Measurements from ENCODE around the gene TLK1. TPM values are rescaled to one million over a fixed set of nuclear protein-coding genes. Genes with fewer than 3 reads are reported as not detected.

Gene TLK1
- polyA plus RNA-seq, 1 of the 3 experiments (the other 2 are of a cell fraction), result 4.8 TPM

GRCh38 chr2:171013851-171014250, 146.8 kb downstream of the TLK1 start:
- Histone ChIP-seq H3F3A (replicated peaks; ENCODE audit: insufficient read depth) (no peaks in the 10 kb centered on the region), H2AFZ (ENCODE audit: low read depth) (no peak overlapping the region), H3K9me2 (no peaks in the 10 kb centered on the region), H3K27me3 (ENCODE audit: insufficient read depth) (no peaks in the 10 kb centered on the region), H3K4me3 (ENCODE audit: low read depth in 2 of 2, low read length in 1 of 2) (no peak overlapping the region), H3K36me3 (replicated peaks in 1 of 2; ENCODE audit: control insufficient read depth in 1 of 2, insufficient read depth in 2 of 2, low read length in 1 of 2) (peaks cover 25 to 37% of the 10 kb centered on the region in 2 experiments), H3K9ac (no peak overlapping the region), H4K20me1 (ENCODE audit: insufficient read depth) (no peaks in the 10 kb centered on the region), H3K79me2 (ENCODE audit: insufficient read depth) (no peaks in the 10 kb centered on the region), H3K27ac (ENCODE audit: low read depth in 2 of 2, low read length in 1 of 2) (no peak overlapping the region), H3K4me1 (ENCODE audit: control insufficient read depth in 1 of 2, insufficient read depth in 2 of 2, low read depth in 1 of 2, low read length in 1 of 2) (no peaks in the 10 kb centered on the region; a peak in 1 of 4 replicates), H3K9me3 (no peaks in the 10 kb centered on the region), H3K4me2 (no peak overlapping the region)
- 49% methylated on average over 1 of the region's 1 CpG for WGBS (ENCODE audit: low lambda C conversion rate)
- POLR2A ChIA-PET, result no interaction called here
- TF ChIP-seq ELF1 (IDR thresholded peaks at IDR 0.05), result no peak
- TF ChIP-seq JUND (IDR thresholded peaks at IDR 0.05), result no peak
- no peak for TF ChIP-seq EP300 (IDR thresholded peaks at IDR 0.05; ENCODE audit: borderline replicate concordance in 1 of 2, low read depth in 1 of 2, low read length in 1 of 2)
- DNase-seq, result no peak
- CTCF ChIA-PET, result interaction anchor here (0.6 to 2.6 kb wide), 3 partner anchors 18 to 1180 kb away, joined by 3 to 10 read pairs (median 3); no protein-coding TSS in a partner anchor

- no peaks in the 10 kb centered on the region for H3K4me1 ChIP-seq (ENCODE audit: control insufficient read depth in 1 of 2, insufficient read depth in 2 of 2, low read depth in 1 of 2, low read length in 1 of 2)
- H2AFZ ChIP-seq (ENCODE audit: low read depth), result no peak overlapping the region
- no peaks in the 10 kb centered on the region for H3F3A ChIP-seq (replicated peaks; ENCODE audit: insufficient read depth)
- H3K27ac ChIP-seq (ENCODE audit: low read depth in 2 of 2, low read length in 1 of 2), result no peak overlapping the region
- CTCF ChIA-PET, result interaction anchor here (0.9 to 1.4 kb wide), 3 partner anchors 16 to 36 kb away, joined by 3 read pairs; no protein-coding TSS in a partner anchor
- no peaks in the 10 kb centered on the region for H3K9me2 ChIP-seq
- TF ChIP-seq RAD21 (IDR thresholded peaks at IDR 0.05; ENCODE audit: low read length), result no peak
- TF ChIP-seq JUND (IDR thresholded peaks at IDR 0.05), result no peak
- no peak for TF ChIP-seq RCOR1 (IDR thresholded peaks at IDR 0.05; ENCODE audit: low read length)
- no peak for TF ChIP-seq RFX5 (IDR thresholded peaks at IDR 0.05; ENCODE audit: low read length)
- no peak for TF ChIP-seq FOXJ3 (CRISPR knock-in tag; IDR thresholded peaks at IDR 0.05)
- no peak for TF ChIP-seq NFIC (IDR thresholded peaks at IDR 0.05; ENCODE audit: borderline replicate concordance)
- no peak for TF ChIP-seq PBX3 (IDR thresholded peaks at IDR 0.05)
- TF ChIP-seq FOSL2 (IDR thresholded peaks at IDR 0.05; ENCODE audit: borderline replicate concordance, low read depth), result no peak
- no peak for TF ChIP-seq REST (IDR thresholded peaks at IDR 0.05; ENCODE audit: low read depth, low read length)
- no peak for TF ChIP-seq TAF1 (IDR thresholded peaks at IDR 0.05; ENCODE audit: borderline replicate concordance, low read depth, low read length)
- no peak for TF ChIP-seq RXRA (IDR thresholded peaks at IDR 0.05; ENCODE audit: borderline replicate concordance, low read depth)
- no peak for TF ChIP-seq GABPA (IDR thresholded peaks at IDR 0.05; ENCODE audit: low read depth)
- no peak for TF ChIP-seq TCF12 (IDR thresholded peaks at IDR 0.05)
- no peak for TF ChIP-seq CHD2 (IDR thresholded peaks at IDR 0.05; ENCODE audit: low read length, partially characterized antibody)
- POLR2A ChIA-PET, result interaction anchor here (0.7 kb wide), 1 partner anchor 80 kb away, joined by 4 read pairs; the partner anchor contains the start of gene GORASP2
- H3K79me2 ChIP-seq (ENCODE audit: insufficient read depth), result no peaks in the 10 kb centered on the region
- 97% methylated on average over 4 of the region's 4 CpGs for whole genome bisulfite sequencing (ENCODE audit: low lambda C conversion rate)
- H4K20me1 ChIP-seq (ENCODE audit: insufficient read depth), result no peaks in the 10 kb centered on the region
- peaks cover 47 to 63% of the 10 kb centered on the region in 2 experiments for H3K36me3 ChIP-seq (replicated peaks in 1 of 2; ENCODE audit: control insufficient read depth in 1 of 2, insufficient read depth in 2 of 2, low read length in 1 of 2)
- DNase-seq, result no peak
- no peaks in the 10 kb centered on the region for H3K27me3 ChIP-seq (ENCODE audit: insufficient read depth)
- H3K9me3 ChIP-seq, result no peaks in the 10 kb centered on the region
- no peak overlapping the region for H3K4me2 ChIP-seq
- no peak overlapping the region for H3K4me3 ChIP-seq (ENCODE audit: low read depth in 2 of 2, low read length in 1 of 2)
- H3K9ac ChIP-seq, result no peak overlapping the region
These were observed 151.3 kb downstream of the TLK1 start for GRCh38 chr2:171009386-171009785.
